ENCODE measurements around the gene ZNF177.

Gene ZNF177

GRCh38 chr19:9323557-9323918, 39.3 kb upstream of the ZNF177 start:
- Histone ChIP-seq H3K4me3 (ENCODE audit: low read depth in 1 of 2, low read length in 2 of 2) (peak overlapping the region; percentile 4 to 88; a peak in 3 of 4 replicates), H3K79me2 (ENCODE audit: insufficient read depth, low read length) (peaks cover 43% of the 10 kb centered on the region), H3K9ac (ENCODE audit: low read depth, low read length) (peak overlapping the region; percentile 85), H3K36me3 (ENCODE audit: insufficient read depth, low read length) (peaks cover 29% of the 10 kb centered on the region), H2AFZ (ENCODE audit: low read depth, low read length) (peak overlapping the region; percentile 81), H3K27ac (ENCODE audit: low read length) (peak overlapping the region; percentile 87), H3K27me3 (ENCODE audit: insufficient read depth, low read length, poor library complexity) (no peaks in the 10 kb centered on the region), H4K20me1 (ENCODE audit: insufficient read depth, low read length) (no peaks in the 10 kb centered on the region), H3K9me3 (ENCODE audit: insufficient read depth, low read length, severe bottlenecking) (peaks cover 10% of the 10 kb centered on the region), H3K4me2 (ENCODE audit: insufficient read depth, low read length) (peak overlapping the region; percentile 94), H3K4me1 (ENCODE audit: insufficient read depth, low read length) (peaks cover 41% of the 10 kb centered on the region)
- TF ChIP-seq CTCF (IDR thresholded peaks at IDR 0.05; ENCODE audit: borderline replicate concordance, extremely low read depth, low read length, poor library complexity, severe bottlenecking) (no peak), EZH2 (IDR thresholded peaks at IDR 0.05; ENCODE audit: borderline replicate concordance, low read depth, low read length, severe bottlenecking) (no peak)
- ATAC-seq (ENCODE audit: insufficient read depth, low read depth): peak; percentile 27
- DNase-seq: peak; percentile 70

DNA sequence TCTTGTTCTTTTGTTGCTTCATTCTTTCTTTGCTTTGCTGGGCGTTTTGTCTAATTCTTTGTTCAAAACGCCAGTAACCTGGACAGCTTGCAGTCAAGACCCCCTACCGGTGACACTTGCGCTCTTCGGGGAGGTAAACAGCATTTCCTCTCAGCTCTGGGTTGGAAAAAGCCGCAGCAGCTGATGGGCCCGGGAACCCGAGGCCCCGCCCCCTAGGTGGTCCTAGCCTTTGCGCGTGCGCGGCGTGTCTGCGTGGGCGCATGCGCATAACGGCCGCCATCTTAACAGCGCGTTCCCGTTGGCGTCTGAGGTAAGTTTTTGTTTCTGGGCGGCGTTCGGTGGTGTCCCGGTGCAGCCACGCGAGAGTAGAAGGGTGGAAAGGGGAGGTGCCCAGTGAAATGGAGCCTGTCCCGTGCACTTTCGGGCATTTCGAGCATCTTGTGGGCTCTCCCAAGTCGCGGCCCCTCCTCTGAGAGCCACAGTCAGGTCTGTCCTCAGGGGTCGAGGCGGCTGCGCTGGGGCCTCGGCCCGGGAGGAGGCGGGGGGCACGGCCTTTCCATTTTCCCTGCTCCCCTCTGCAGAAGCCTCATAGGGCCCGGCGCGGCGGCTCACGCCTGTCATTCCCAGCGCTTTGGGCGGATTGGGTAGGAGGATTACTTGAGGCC, 38.8 kb upstream of the ZNF177 start, which contains the start of gene ZNF559:
Gene ZNF559, plus strand, starts transcription at position 261 of the 665 bp plus-strand sequence. CDS start 14,371 bp downstream, outside the sequence.
- H3K27ac ChIP-seq (ENCODE audit: low read length): peak within 1 kb of the TSS; percentile 87
- peak within 1 kb of the TSS; percentile 94 for H3K4me2 ChIP-seq (ENCODE audit: insufficient read depth, low read length)
- no peaks in the 10 kb centered on the region for H3K27me3 ChIP-seq (ENCODE audit: insufficient read depth, low read length, poor library complexity)
- peak; percentile 98 for DNase-seq
- peaks cover 32% of the 10 kb centered on the region for H3K36me3 ChIP-seq (ENCODE audit: insufficient read depth, low read length)
- H4K20me1 ChIP-seq (ENCODE audit: insufficient read depth, low read length): no peaks in the 10 kb centered on the region
- peak; percentile 95 for ATAC-seq (ENCODE audit: insufficient read depth, low read depth)
- H3K4me3 ChIP-seq (ENCODE audit: low read depth in 1 of 2, low read length in 2 of 2): peak within 1 kb of the TSS; percentile 47 to 88
- H3K9me3 ChIP-seq (ENCODE audit: insufficient read depth, low read length, severe bottlenecking): peaks cover 15% of the 10 kb centered on the region
- peak within 1 kb of the TSS; percentile 85 for H3K9ac ChIP-seq (ENCODE audit: low read depth, low read length)
- peak within 1 kb of the TSS; percentile 82 for H2AFZ ChIP-seq (ENCODE audit: low read depth, low read length)
- TF ChIP-seq EZH2 (IDR thresholded peaks at IDR 0.05; ENCODE audit: borderline replicate concordance, low read depth, low read length, severe bottlenecking) (no peak), CTCF (IDR thresholded peaks at IDR 0.05; ENCODE audit: borderline replicate concordance, extremely low read depth, low read length, poor library complexity, severe bottlenecking) (peak; percentile 79)
- peaks cover 48% of the 10 kb centered on the region for H3K79me2 ChIP-seq (ENCODE audit: insufficient read depth, low read length)
- H3K4me1 ChIP-seq (ENCODE audit: insufficient read depth, low read length): peaks cover 41% of the 10 kb centered on the region

GRCh38 chr19:9324584-9324962, 38.2 kb upstream of the ZNF177 start:
- H3K9ac ChIP-seq (ENCODE audit: low read depth, low read length): peak overlapping the region; percentile 85
- H3K4me1 ChIP-seq (ENCODE audit: insufficient read depth, low read length): peaks cover 41% of the 10 kb centered on the region
- TF ChIP-seq CTCF (IDR thresholded peaks at IDR 0.05; ENCODE audit: borderline replicate concordance, extremely low read depth, low read length, poor library complexity, severe bottlenecking) (no peak), EZH2 (IDR thresholded peaks at IDR 0.05; ENCODE audit: borderline replicate concordance, low read depth, low read length, severe bottlenecking) (no peak)
- H3K36me3 ChIP-seq (ENCODE audit: insufficient read depth, low read length): peaks cover 36% of the 10 kb centered on the region
- peak overlapping the region; percentile 82 for H2AFZ ChIP-seq (ENCODE audit: low read depth, low read length)
- peaks cover 54% of the 10 kb centered on the region for H3K79me2 ChIP-seq (ENCODE audit: insufficient read depth, low read length)
- H3K27ac ChIP-seq (ENCODE audit: low read length): peak overlapping the region; percentile 83
- DNase-seq (no peak), ATAC-seq (ENCODE audit: insufficient read depth, low read depth) (no peak)
- H4K20me1 ChIP-seq (ENCODE audit: insufficient read depth, low read length): no peaks in the 10 kb centered on the region
- peak overlapping the region; percentile 94 for H3K4me2 ChIP-seq (ENCODE audit: insufficient read depth, low read length)
- no peaks in the 10 kb centered on the region for H3K27me3 ChIP-seq (ENCODE audit: insufficient read depth, low read length, poor library complexity)
- peaks cover 19% of the 10 kb centered on the region for H3K9me3 ChIP-seq (ENCODE audit: insufficient read depth, low read length, severe bottlenecking)
- H3K4me3 ChIP-seq (ENCODE audit: low read depth in 1 of 2, low read length in 2 of 2): peak overlapping the region; percentile 47 to 88

All from DND-41 (cell line).